PC-9 (cell line): Measurements from ENCODE around the gene AGMO.

Experiments
- EZH2 ChIP-seq: fragments of 200-600 bp; sonication (generic); IDR thresholded peaks from 2 replicates; pipeline ENCODE4 v1.8.0; 2017; ENCODE audit warnings: antibody characterized with exemption, low read depth
- TF ChIP-seq, protein P1 (sequence below): fragments of 200-600 bp; sonication (generic); conservative IDR thresholded peaks from 2 replicates; pipeline ENCODE4 v1.6.1; 2017; ENCODE audit warnings: mixed run types, antibody characterized with exemption, mild to moderate bottlenecking, moderate library complexity

GRCh38 chr7:15584575-15584974 is 22.8 kb upstream of the AGMO start:
- TF ChIP-seq, protein P1, sequence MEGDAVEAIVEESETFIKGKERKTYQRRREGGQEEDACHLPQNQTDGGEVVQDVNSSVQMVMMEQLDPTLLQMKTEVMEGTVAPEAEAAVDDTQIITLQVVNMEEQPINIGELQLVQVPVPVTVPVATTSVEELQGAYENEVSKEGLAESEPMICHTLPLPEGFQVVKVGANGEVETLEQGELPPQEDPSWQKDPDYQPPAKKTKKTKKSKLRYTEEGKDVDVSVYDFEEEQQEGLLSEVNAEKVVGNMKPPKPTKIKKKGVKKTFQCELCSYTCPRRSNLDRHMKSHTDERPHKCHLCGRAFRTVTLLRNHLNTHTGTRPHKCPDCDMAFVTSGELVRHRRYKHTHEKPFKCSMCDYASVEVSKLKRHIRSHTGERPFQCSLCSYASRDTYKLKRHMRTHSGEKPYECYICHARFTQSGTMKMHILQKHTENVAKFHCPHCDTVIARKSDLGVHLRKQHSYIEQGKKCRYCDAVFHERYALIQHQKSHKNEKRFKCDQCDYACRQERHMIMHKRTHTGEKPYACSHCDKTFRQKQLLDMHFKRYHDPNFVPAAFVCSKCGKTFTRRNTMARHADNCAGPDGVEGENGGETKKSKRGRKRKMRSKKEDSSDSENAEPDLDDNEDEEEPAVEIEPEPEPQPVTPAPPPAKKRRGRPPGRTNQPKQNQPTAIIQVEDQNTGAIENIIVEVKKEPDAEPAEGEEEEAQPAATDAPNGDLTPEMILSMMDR, result no peak
- TF ChIP-seq EZH2, result no peak
